ENCODE results near the gene OPA1. TPM values are rescaled to one million over a fixed set of nuclear protein-coding genes. Genes with fewer than 3 reads are reported as not detected.

The OPA1 gene
- total RNA-seq, 1 experiment from 2014 or later = 84.4 TPM

GRCh38 chr3:193614430-193614829 is 21.4 kb downstream of the OPA1 start:
- Histone ChIP-seq H3K9me3 (ENCODE audit: low read depth, low read length, poor library complexity, severe bottlenecking) (no peaks in the 10 kb centered on the region), H3K27ac (ENCODE audit: low read depth, low read length, poor library complexity, severe bottlenecking) (no peak overlapping the region), H3K27me3 (replicated peaks; ENCODE audit: insufficient read depth, low read depth, low read length, poor library complexity) (no peaks in the 10 kb centered on the region), H3K4me3 (ENCODE audit: low read depth, low read length, poor library complexity, severe bottlenecking) (no peak overlapping the region), H3K36me3 (ENCODE audit: insufficient read depth, low read length, poor library complexity, severe bottlenecking) (peaks cover 34% of the 10 kb centered on the region), H3K4me1 (ENCODE audit: insufficient read depth, low read length, poor library complexity, severe bottlenecking) (no peaks in the 10 kb centered on the region)
- ChIA-PET POLR2A (ENCODE audit: low non-redundant PET) (no interaction called here), CTCF (no interaction called here)
- no peak for DNase-seq (ENCODE audit: low spot score)
- intact Hi-C loops (cut with micrococcal nuclease; ENCODE audit: unreplicated experiment) = no loop called here
- no peak for TF ChIP-seq EZH2 (IDR thresholded peaks at IDR 0.05; ENCODE audit: borderline replicate concordance, low read depth, low read length, poor library complexity, severe bottlenecking)
- no peak for TF ChIP-seq CTCF (conservative IDR thresholded peaks at IDR 0.05; ENCODE audit: low read depth, low read length)
- no TSS peak for BruUV-seq (replicated peaks)

GRCh38 chr3:193617628-193618027 is 24.6 kb downstream of the OPA1 start:
- no peaks in the 10 kb centered on the region for H3K9me3 ChIP-seq (ENCODE audit: low read depth, low read length, poor library complexity, severe bottlenecking)
- H3K27me3 ChIP-seq (replicated peaks; ENCODE audit: insufficient read depth, low read depth, low read length, poor library complexity) = no peaks in the 10 kb centered on the region
- CTCF ChIA-PET = no interaction called here
- H3K4me3 ChIP-seq (ENCODE audit: low read depth, low read length, poor library complexity, severe bottlenecking) = no peak overlapping the region
- intact Hi-C loops (cut with micrococcal nuclease; ENCODE audit: unreplicated experiment) = no loop called here
- no TSS peak for BruUV-seq (replicated peaks)
- TF ChIP-seq EZH2 (IDR thresholded peaks at IDR 0.05; ENCODE audit: borderline replicate concordance, low read depth, low read length, poor library complexity, severe bottlenecking) = no peak
- TF ChIP-seq CTCF (conservative IDR thresholded peaks at IDR 0.05; ENCODE audit: low read depth, low read length) = no peak
- peaks cover 6% of the 10 kb centered on the region for H3K4me1 ChIP-seq (ENCODE audit: insufficient read depth, low read length, poor library complexity, severe bottlenecking)
- DNase-seq (ENCODE audit: low spot score) = no peak
- POLR2A ChIA-PET (ENCODE audit: low non-redundant PET) = no interaction called here
- peaks cover 46% of the 10 kb centered on the region for H3K36me3 ChIP-seq (ENCODE audit: insufficient read depth, low read length, poor library complexity, severe bottlenecking)
- H3K27ac ChIP-seq (ENCODE audit: low read depth, low read length, poor library complexity, severe bottlenecking) = no peak overlapping the region

GRCh38 chr3:193620057-193620456 is 27.0 kb downstream of the OPA1 start:
- Histone ChIP-seq H3K27ac (ENCODE audit: low read depth, low read length, poor library complexity, severe bottlenecking) (no peak overlapping the region), H3K4me3 (ENCODE audit: low read depth, low read length, poor library complexity, severe bottlenecking) (no peak overlapping the region), H3K36me3 (ENCODE audit: insufficient read depth, low read length, poor library complexity, severe bottlenecking) (peaks cover 38% of the 10 kb centered on the region), H3K27me3 (replicated peaks; ENCODE audit: insufficient read depth, low read depth, low read length, poor library complexity) (no peaks in the 10 kb centered on the region), H3K4me1 (ENCODE audit: insufficient read depth, low read length, poor library complexity, severe bottlenecking) (peaks cover 10% of the 10 kb centered on the region), H3K9me3 (ENCODE audit: low read depth, low read length, poor library complexity, severe bottlenecking) (no peaks in the 10 kb centered on the region)
- DNase-seq (ENCODE audit: low spot score) = no peak
- ChIA-PET CTCF (no interaction called here), POLR2A (ENCODE audit: low non-redundant PET) (interaction anchor here (0.6 kb wide), 1 partner anchor 47 kb away, joined by 5 read pairs; no protein-coding TSS in a partner anchor)
- BruUV-seq (replicated peaks) = no TSS peak
- intact Hi-C loops (cut with micrococcal nuclease; ENCODE audit: unreplicated experiment) = no loop called here
- TF ChIP-seq CTCF (conservative IDR thresholded peaks at IDR 0.05; ENCODE audit: low read depth, low read length) = no peak
- TF ChIP-seq EZH2 (IDR thresholded peaks at IDR 0.05; ENCODE audit: borderline replicate concordance, low read depth, low read length, poor library complexity, severe bottlenecking) = no peak

Measured in A673 (cell line).